Measurements from ENCODE around the gene TKTL1. TPM values are rescaled to one million over a fixed set of nuclear protein-coding genes. Genes with fewer than 3 reads are reported as not detected.

Gene TKTL1
- total RNA-seq, 4 donors from 2014 or later: 0.07 to 0.98 TPM; not detected in 2

DNA sequence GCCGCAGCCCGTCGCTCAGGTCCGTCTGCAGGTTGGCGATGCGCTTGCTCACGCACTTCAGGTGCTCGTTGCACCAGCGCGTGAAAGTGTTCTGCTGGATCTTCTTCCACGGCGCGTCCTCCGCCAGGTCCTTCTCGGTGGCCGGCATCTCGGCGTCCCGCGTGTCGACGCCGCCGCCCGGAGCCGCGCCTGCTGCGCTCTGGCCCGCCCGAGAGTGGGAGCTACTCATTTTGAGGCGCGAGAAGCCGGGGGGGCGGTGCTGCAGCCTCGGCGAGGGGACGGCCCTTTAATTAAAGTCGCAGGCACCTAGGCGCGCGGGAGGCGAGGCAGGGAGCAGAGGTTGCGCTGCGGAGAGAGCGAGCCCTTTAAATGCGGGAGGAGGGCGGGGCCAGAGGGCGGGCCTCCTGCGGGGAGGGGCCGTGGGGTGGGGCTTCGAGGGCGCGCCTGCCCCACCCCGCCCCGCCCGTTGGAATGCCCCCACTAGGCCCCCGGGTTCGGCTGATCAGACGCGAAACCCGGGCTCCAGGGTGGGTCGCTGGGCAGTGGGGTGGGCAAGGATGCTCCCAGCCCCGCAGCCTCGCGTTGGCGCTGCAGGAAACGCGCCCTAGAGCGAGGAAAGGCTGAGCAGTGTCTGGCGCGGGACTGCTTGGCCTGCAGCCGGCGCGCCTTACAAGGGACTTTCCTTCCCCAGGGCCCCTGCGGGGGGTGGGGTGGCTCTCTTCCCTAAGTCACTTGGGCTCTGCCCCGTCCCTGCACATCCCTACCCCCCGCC lies 75.6 kb downstream of the TKTL1 start:
- intact Hi-C loops (cut with DNase I; ENCODE audit: low total_unique reads): no loop called here
- TF ChIP-seq, protein P1, sequence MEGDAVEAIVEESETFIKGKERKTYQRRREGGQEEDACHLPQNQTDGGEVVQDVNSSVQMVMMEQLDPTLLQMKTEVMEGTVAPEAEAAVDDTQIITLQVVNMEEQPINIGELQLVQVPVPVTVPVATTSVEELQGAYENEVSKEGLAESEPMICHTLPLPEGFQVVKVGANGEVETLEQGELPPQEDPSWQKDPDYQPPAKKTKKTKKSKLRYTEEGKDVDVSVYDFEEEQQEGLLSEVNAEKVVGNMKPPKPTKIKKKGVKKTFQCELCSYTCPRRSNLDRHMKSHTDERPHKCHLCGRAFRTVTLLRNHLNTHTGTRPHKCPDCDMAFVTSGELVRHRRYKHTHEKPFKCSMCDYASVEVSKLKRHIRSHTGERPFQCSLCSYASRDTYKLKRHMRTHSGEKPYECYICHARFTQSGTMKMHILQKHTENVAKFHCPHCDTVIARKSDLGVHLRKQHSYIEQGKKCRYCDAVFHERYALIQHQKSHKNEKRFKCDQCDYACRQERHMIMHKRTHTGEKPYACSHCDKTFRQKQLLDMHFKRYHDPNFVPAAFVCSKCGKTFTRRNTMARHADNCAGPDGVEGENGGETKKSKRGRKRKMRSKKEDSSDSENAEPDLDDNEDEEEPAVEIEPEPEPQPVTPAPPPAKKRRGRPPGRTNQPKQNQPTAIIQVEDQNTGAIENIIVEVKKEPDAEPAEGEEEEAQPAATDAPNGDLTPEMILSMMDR (IDR thresholded peaks at IDR 0.05): peak in 1 of 4 experiments; percentile 19
- peak; percentile 92 to 95 for TF ChIP-seq POLR2A (IDR thresholded peaks at IDR 0.05)
- Histone ChIP-seq H3K9me3 (no peaks in the 10 kb centered on the region), H3K4me1 (peaks cover 0 to 12% of the 10 kb centered on the region in 2 donors), H3K27me3 (no peaks in the 10 kb centered on the region), H3K4me3 (peak overlapping the region; percentile 56 to 64), H3K36me3 (no peaks in the 10 kb centered on the region), H3K27ac (peak overlapping the region; percentile 95 to 98)
- DNase-seq: peak; percentile 91 to 95

DNA sequence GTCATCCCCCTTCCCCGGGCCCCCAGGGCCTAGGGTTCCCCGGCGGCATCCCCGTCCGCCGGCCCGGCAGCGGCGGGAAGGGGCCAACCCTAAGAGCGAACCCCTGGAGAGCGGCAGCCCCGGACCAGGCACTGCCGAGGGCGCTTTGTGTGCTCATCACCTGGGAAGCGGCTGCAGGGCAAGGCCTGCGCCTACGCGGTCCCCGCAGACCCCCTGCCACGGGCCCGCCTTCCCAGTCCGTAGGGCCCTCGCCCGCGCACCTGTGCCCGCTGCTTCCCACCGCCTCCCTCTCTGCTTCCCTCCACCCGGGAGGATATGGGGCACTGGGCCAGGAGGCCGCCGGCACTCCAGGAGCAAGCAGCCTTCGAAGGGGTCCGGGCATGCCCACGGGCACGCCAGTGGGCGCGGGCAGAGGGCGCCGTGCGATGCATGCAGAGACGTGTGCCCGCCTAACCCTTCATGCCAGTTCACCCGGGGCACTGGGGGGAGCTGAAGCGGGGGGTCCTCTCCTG lies 76.2 kb downstream of the TKTL1 start:
- no peak for TF ChIP-seq POLR2A (IDR thresholded peaks at IDR 0.05)
- TF ChIP-seq, protein P1 (IDR thresholded peaks at IDR 0.05): no peak
- Histone ChIP-seq H3K9me3 (no peaks in the 10 kb centered on the region), H3K4me3 (peak overlapping the region; percentile 56 to 64), H3K27me3 (no peaks in the 10 kb centered on the region), H3K36me3 (no peaks in the 10 kb centered on the region), H3K4me1 (peaks cover 0 to 12% of the 10 kb centered on the region in 2 donors), H3K27ac (peak overlapping the region; percentile 95 to 98)
- peak in 1 of 2 donors; percentile 49 for DNase-seq
- intact Hi-C loops (cut with DNase I; ENCODE audit: low total_unique reads): no loop called here

DNA sequence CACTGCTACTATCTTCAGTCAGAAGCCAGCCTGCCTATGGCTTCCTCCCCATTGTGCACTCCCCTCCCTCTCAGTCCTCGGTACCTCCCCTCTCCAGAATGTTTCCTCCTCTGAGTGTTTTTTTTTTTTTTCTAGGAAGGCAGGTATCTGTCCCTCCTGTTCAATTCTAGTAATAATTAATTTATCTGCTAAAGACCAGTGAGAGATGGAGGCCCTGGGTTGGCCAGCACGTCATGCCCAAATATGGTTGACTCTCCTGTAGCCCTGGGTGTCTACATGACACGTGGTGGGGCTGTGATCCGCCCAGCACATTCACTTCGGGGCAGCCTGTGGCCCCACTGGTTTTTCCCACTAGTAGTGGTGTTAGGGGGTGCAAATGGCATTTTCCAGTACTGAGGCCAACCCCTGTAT lies 77.0 kb downstream of the TKTL1 start:
- peak overlapping the region; percentile 95 to 98 for H3K27ac ChIP-seq
- H3K4me3 ChIP-seq: peak overlapping the region; percentile 56 to 64
- no peaks in the 10 kb centered on the region for H3K36me3 ChIP-seq
- intact Hi-C loops (cut with DNase I; ENCODE audit: low total_unique reads): no loop called here
- H3K27me3 ChIP-seq: no peaks in the 10 kb centered on the region
- no peaks in the 10 kb centered on the region for H3K9me3 ChIP-seq
- peak in 1 of 2 donors; percentile 51 for DNase-seq
- H3K4me1 ChIP-seq: peaks cover 0 to 10% of the 10 kb centered on the region in 2 donors
- TF ChIP-seq, protein P1 (IDR thresholded peaks at IDR 0.05): no peak
- no peak for TF ChIP-seq POLR2A (IDR thresholded peaks at IDR 0.05)

DNA sequence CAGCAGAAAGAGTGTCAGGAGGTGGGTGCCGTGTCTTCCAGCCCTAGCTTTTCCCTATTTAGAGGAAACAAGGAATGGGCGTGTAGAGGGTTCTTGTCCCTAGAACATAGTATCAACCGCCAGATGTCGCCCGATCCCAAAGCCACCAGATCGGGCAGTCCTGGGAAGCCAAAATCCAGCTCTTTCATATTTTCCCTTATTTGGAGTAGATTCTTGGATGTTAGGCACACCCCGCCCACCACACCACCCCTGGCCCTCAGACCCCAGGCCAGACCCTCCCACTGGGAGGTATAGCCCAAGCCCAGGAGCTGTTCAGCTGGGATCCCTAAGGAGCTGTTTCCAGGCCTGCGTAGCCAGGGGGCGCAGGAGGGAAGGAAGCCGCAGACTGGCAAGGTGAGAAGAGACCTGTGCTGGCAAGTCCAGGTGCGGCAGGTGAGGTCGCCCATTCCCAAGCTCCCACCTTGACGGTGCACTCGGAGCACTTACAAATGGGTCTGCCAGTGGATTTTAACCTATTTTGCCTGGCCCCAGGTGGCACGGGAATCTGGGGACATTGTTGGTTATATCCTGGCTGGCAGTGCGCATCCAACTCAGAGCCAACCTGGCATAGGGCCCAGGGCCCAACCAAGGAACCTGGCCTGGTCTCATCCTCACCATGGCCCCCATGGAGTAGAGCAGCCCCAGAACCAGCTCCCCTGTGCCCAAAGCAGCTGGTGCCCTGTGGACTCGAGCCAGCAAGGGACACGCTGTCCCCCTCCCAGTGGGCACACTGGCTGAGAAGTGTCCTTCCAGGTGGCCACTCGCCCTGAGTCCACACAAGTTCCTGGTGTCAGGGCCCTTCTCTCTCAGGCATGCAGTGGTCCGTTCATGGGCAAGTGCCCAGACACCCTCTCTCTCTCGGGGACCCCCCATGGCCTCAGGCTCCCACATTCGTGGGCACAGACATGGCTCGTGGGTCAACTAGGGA lies 78.0 kb downstream of the TKTL1 start:
- Histone ChIP-seq H3K4me1 (peaks cover 0 to under 1% of the 10 kb centered on the region in 2 donors), H3K9me3 (no peaks in the 10 kb centered on the region), H3K4me3 (peak overlapping the region; percentile 56 to 64), H3K27me3 (no peaks in the 10 kb centered on the region), H3K27ac (peak overlapping the region; percentile 95 to 98), H3K36me3 (no peaks in the 10 kb centered on the region)
- DNase-seq: peak; percentile 69 to 78
- TF ChIP-seq, protein P1 (IDR thresholded peaks at IDR 0.05): peak in 3 of 4 experiments; percentile 51 to 58 (median 56)
- peak; percentile 33 to 49 for TF ChIP-seq POLR2A (IDR thresholded peaks at IDR 0.05)
- intact Hi-C loops (cut with DNase I; ENCODE audit: low total_unique reads): no loop called here

Measured in uterus (tissue), 4 donors.